Stimulated activated CD8-positive, alpha-beta memory T cell treated with anti-CD3 and anti-CD28 coated beads, Interleukin-4, amount 100 ng/mL, for 1 hour (primary cell): ENCODE results near the gene PKD2L2.
"Not testable (repeated sequence)": the region's sequence is repeated elsewhere in the genome, so short reads cannot be mapped to it uniquely, and the experiment has no call there.

ENCODE experiments used
- DNase-seq, 2 donors: peaks; one replicate each; pipeline ENCODE4 v3.0.0-alpha.2; 2020; ENCODE audit warnings: low read depth in 2 of 2, low spot score in 1 of 2

Gene PKD2L2

DNA sequence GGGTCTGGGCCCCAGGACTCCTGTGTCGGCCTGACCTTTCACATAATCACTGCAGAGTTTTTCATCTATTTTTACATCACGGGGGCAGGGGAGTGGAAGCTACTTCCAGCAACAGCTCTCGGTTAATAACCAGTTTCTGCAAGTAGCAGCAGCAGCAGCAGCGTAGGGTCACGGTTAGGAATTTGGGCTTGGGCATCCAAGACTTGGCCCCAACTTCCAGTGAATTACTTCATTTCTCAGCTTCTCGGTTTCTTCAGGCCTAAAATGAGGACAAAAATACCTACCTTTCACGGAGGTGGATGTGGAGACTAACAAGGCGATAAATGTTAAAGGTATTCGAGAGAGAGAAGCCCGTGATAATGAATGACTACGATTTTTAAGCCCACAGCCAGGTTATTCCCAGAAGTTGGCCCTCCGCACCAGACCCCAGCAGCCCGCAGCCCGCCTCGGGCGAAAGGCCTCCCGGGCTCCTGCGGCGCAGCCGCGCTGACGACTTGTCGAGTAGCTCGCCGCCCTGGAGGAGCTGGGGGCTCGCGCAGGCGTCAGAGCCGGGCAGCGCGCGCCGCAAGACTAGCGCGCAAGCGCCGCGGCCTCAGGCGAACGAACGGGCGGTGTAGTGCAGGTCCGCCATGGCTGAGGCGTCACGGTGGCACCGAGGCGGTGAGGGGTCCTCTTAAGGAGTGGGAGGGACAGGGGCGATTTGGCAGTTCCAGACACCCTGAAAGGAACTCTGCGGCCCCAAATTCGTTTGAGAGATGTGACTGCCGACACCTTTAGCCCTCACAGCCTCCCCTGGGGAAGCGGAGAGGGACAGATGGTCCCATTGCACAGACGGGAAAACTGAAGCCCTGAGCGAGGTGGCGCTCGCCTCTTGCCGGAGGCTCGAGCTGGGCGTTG lies at the start of gene PKD2L2:
TSS of gene PKD2L2 (plus strand) at position 595 of the 897 bp plus-strand sequence. CDS start at position 630, 35 bp downstream.
- DNase-seq, result peak; percentile 38 to 65

DNA sequence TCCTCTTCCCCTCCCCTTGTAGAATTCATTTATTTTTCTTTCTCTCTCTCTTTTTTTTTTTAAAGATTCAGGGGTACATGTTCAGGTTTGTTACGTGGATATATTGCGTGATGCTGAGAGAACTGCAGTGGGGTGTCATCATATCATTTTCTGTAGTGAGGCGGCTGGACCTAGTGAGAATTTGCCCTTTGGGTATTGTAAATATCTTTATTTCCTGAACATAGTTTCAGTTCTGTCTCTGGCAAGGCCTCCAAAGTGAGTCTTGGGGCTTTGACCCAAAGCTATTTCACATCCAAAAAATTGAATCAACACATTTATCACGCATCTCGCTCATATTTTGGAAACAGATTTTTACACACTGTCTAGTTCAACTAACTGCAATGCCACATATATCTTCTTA lies 47.0 kb upstream of the PKD2L2 start:
- no peak for DNase-seq

GRCh38 chr5:137843676-137844299 lies 45.5 kb upstream of the PKD2L2 start:
- no peak for DNase-seq

DNA sequence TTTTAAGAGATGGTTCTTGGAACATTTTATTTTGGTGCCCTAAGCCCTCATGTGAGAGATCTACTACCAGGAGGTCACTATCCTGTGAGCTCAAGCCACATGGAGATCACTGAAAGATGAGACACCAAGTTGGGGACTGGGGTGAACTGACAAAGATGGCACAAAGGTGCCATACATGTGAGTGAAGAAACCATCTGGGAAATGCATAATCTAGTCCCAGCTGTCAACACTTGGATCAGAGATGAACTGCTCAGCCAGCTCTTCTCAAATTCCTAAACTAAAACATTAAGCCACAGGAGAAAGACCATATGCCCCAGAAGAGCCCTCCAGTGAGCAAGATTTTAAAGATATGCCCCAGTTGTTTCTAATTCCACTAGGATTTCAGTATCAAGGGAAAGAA lies 43.8 kb upstream of the PKD2L2 start:
- no peak for DNase-seq

- DNase-seq, result no peak
Observed at GRCh38 chr5:137847687-137848086, 41.6 kb upstream of the PKD2L2 start.

DNA sequence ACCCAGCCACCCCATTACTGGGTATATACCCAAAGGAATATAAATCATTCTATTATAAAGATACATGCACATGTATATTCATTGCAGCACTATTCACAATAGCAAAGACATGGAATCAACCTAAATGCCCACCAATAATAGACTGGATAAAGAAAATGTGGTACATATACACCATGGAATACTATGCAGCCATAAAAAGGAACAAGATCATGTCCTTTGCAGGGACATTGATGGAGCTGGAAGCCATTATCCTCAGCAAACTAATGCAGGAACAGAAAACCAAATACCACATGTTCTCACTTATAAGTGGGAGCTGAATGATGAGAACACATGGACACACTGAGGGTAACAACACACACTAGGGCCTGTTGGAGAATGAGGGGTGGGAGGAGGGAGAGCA lies 36.1 kb upstream of the PKD2L2 start:
- DNase-seq, result not testable (repeated sequence)

- no peak for DNase-seq
Observed at GRCh38 chr5:137856201-137856600, 33.1 kb upstream of the PKD2L2 start.

DNA sequence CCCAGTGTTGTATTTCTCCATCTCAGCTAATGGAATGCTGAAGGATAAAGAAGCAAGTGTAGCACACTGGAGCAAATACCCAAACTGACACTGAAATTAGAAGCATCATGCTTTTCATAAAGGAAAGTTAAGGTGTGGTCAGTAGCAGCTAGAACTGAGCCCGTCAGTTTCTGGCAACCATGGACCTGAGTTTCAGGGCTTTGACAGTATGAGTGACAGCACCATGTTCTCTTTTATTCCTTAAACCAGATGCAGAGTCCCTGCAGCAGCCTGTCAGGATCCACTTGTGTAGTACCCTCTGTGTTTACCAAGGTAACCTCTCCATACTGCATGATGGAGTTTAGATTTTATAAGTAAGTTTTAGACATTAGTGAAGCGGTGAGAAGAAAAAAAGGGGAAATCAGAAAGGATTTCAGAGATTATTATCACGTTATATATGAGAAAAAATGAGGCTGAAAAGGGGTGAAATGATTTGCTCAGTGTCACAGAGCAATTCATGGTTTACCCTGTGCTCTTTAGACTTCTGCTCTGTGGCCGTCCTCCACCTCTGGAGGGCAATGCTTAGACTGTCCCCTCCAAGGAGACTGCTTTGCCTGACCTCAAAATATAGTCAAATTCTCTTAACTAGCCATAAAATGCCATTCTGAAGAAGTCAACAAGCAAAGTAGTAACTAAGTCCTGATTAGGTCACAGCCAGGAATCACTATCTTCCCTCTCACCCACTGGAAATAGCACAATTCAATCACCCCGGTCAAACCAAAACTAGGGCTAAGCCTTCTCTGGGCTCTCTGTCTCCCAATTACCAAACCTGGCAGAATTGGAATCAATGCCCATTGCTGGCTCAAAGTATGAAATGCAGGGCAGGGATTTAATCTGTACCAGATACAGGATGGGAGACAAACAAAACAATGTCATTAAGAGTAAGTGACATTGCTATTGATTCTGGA lies 32.1 kb upstream of the PKD2L2 start:
- DNase-seq, result no peak

DNA sequence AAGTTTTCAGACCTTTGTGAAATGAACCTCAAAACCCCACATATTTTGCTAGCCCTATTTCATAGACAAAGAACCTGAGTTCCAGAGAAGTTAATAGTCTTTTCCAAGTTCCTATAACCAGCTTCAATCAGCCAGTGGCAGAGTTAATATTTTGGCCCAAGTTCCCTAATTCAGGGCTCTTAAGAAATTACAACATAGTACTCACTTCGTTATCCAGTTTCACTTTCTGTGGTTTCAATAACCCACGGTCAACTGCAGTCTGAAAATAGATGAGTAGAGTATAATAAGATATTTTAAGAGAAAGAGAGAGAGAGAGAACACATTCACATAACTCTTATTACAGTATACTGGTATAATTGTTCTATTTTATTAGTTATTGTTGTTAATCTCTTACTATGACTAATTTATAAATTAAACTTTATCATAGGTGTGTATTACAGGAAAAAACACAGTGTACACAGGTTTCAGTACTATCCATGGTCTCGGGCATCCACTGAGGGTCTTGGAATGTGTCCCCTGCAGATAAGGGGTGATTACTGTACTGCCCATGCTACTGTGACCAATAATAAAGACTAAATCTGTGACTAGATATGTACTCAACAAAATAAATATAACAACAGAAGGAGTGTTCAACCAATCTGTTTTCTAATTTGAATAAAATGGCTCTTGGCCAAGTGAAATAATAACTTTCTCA lies 30.9 kb upstream of the PKD2L2 start:
- no peak for DNase-seq

- DNase-seq, result no peak
Observed at GRCh38 chr5:137858954-137859353, 30.3 kb upstream of the PKD2L2 start.

GRCh38 chr5:137862251-137862650 lies 27.0 kb upstream of the PKD2L2 start:
- DNase-seq, result no peak

DNA sequence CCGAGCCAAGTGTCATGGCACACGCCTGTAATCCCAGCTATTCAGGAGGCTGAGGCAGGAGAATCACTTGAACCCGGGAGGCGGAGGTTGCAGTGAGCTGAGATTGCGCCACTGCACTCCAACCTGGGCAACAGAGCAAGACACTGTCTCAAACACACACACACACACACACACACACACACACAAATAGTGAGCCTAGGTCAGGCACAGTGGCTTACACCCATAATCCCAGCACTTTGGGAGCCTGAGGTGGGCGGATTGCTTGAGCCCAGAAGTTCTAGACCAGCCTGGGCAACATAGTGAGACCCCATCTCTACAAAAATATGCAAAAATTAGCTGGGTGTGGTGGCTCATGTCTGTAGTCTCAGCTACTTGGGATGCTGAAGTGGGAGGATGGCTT lies 25.6 kb upstream of the PKD2L2 start:
- DNase-seq, result not testable (repeated sequence)

GRCh38 chr5:137866541-137867388 lies 22.5 kb upstream of the PKD2L2 start:
- DNase-seq, result no peak

DNA sequence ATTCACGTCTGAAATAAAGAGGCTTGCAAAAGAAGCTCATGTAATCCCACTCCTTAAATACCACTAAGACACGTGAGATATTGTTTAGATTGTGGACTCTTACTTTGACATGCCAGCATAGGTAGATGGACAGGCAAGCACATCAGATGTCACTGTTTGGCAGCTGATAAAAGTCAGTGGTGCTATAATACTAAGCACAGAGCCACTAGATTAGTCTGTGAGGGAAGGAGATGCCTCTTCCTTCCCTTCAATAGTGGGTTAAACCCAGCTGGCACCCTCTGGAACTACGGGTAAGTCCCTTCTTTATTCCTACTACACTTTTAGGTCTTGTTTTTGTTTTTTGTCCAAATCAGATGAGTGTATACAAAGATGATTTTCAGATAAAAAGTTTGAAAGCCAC lies 21.6 kb upstream of the PKD2L2 start, which contains the start of gene MYOT:
TSS of gene MYOT (plus strand) at position 197 of the 400 bp plus-strand sequence. CDS start 2,792 bp downstream, outside the sequence.
- no peak for DNase-seq

DNA sequence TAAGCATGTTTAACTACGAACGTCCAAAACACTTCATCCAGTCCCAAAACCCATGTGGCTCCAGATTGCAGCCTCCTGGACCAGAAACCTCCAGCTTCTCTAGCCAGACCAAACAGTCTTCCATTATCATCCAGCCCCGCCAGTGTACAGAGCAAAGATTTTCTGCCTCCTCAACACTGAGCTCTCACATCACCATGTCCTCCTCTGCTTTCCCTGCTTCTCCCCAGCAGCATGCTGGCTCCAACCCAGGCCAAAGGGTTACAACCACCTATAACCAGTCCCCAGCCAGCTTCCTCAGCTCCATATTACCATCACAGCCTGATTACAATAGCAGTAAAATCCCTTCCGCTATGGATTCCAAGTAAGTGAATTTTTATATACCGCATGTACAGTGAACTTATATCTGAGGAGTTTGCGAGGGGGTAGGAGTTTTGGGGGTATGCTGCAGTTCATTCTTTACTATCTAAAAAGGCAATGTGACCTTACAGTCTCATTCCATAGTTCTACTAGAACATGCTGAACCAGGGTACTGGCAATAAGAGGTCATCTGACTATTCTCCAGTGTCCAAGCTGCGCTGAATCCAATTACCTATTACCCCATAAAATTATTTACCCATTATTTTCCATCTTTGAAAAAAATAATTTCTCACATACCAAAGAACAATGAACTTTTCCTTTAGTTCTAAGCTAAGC lies 18.5 kb upstream of the PKD2L2 start:
- no peak for DNase-seq

DNA sequence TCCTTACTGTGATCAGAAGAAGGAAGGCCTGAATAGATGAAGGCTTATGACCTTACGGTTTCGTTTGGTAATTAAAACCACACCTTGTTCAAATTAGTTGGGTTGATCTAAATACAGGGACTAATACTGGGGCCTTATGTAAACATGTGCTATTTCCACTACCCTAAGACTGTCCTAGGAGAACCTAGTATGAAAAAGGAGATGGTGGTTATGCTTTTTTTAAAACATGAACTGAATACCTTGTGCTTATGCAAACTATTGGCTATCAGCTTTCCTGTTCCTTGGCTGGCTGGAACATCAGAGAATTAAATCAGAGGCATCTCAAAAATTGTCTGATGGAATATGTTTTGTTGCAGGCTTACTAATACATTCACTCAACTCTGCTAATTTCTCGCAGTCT lies 17.7 kb upstream of the PKD2L2 start:
- DNase-seq, result no peak

DNA sequence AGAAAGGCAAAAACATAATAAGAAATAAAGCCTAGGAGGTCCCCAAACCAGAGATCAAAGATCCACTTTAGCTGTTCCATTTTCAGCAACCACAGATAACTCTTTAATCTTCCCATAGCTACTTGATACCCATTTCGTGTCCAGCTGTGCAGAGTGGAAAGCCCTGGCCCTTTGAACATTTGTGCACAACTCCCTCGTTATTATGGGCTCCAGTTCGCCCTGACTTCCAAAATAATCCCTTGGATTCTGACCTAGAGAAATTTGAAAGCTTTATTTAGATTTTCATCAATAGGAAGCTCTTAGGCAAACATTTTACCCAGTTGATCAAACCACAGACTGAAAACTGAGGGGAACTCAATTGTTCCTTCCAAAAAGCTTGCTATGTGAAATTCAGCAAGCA lies 16.8 kb upstream of the PKD2L2 start:
- no peak for DNase-seq

GRCh38 chr5:137876101-137876500 lies 13.2 kb upstream of the PKD2L2 start:
- DNase-seq, result no peak

GRCh38 chr5:137880313-137880712 lies 8.9 kb upstream of the PKD2L2 start:
- DNase-seq, result no peak
